GM23338 (cell line): Measurements from ENCODE around the gene KNOP1. TPM values are rescaled to one million over a fixed set of nuclear protein-coding genes. Genes with fewer than 3 reads are reported as not detected.

Source experiments
- ATAC-seq: fragments of 200-7000 bp; cut with Tn5 transposase; 3 replicates; pipeline ENCODE4 v1.9.1; 2020
- DNase-seq: peaks from one replicate; pipeline ENCODE4 v3.0.0-alpha.2; 2015; ENCODE audit warnings: low spot score
- H2AFZ ChIP-seq: fragments of 200-600 bp; sonication (generic); 2 replicates; pipeline ENCODE4 v1.8.0; 2016; ENCODE audit warnings: antibody characterized with exemption, mild to moderate bottlenecking, moderate library complexity
- H3F3A ChIP-seq: fragments of 200-600 bp; sonication (generic); replicated peaks from 2 replicates; pipeline ENCODE4 v1.8.0; 2017; ENCODE audit warnings: antibody characterized with exemption, mixed run types, low read depth
- H3K27ac ChIP-seq: fragments of 200-600 bp; sonication (generic); 2 replicates; pipeline ENCODE4 v1.6.1; 2016; ENCODE audit warnings: low read depth
- H3K27me3 ChIP-seq: fragments of 200-600 bp; sonication (generic); 2 replicates; pipeline ENCODE4 v1.8.0; 2016; ENCODE audit warnings: mild to moderate bottlenecking, mixed run types, moderate library complexity; ENCODE audit not compliant: insufficient read depth
- H3K36me3 ChIP-seq: fragments of 200-600 bp; sonication (generic); 2 replicates; pipeline ENCODE4 v1.8.0; 2016; ENCODE audit warnings: mild to moderate bottlenecking; ENCODE audit not compliant: insufficient read depth
- H3K4me1 ChIP-seq: fragments of 200-600 bp; sonication (generic); 2 replicates; pipeline ENCODE4 v1.8.0; 2016; ENCODE audit warnings: mild to moderate bottlenecking, moderate library complexity; ENCODE audit not compliant: insufficient read depth
- H3K4me2 ChIP-seq: fragments of 200-600 bp; sonication (generic); 2 replicates; pipeline ENCODE4 v1.7.1; 2017; ENCODE audit warnings: mixed run types
- H3K4me3 ChIP-seq: fragments of 200-600 bp; sonication (generic); 2 replicates; pipeline ENCODE4 v1.6.1; 2016; ENCODE audit warnings: mixed run types
- H3K79me2 ChIP-seq: fragments of 200-600 bp; sonication (generic); replicated peaks from 2 replicates; pipeline ENCODE4 v1.8.0; 2017; ENCODE audit warnings: mild to moderate bottlenecking; ENCODE audit not compliant: insufficient read depth
- H3K9me2 ChIP-seq: fragments of 200-600 bp; sonication (generic); 2 replicates; pipeline ENCODE4 v1.8.0; 2017; ENCODE audit not compliant: insufficient read depth
- H4K20me1 ChIP-seq: fragments of 200-600 bp; sonication (generic); replicated peaks from 2 replicates; pipeline ENCODE4 v1.8.0; 2017; ENCODE audit warnings: mild to moderate bottlenecking; ENCODE audit not compliant: insufficient read depth
- H3K27ac Mint-ChIP-seq: 2 replicates; pipeline ENCODE4 v1.8.0; 2020; ENCODE audit warnings: inconsistent platforms, mild to moderate bottlenecking, moderate library complexity, mixed read lengths
- H3K27me3 Mint-ChIP-seq: 3 replicates; pipeline ENCODE4 v1.8.0; 2022; ENCODE audit warnings: low read depth, mild to moderate bottlenecking, moderate library complexity, mixed read lengths, inconsistent platforms; ENCODE audit not compliant: insufficient read depth, poor library complexity
- H3K36me3 Mint-ChIP-seq: 3 replicates; pipeline ENCODE4 v1.8.0; 2021; ENCODE audit warnings: low read depth, mild to moderate bottlenecking, inconsistent platforms, moderate library complexity, mixed read lengths
- H3K4me1 Mint-ChIP-seq: 3 replicates; pipeline ENCODE4 v1.8.0; 2020; ENCODE audit warnings: mild to moderate bottlenecking, inconsistent platforms, mixed read lengths
- H3K4me3 Mint-ChIP-seq: 3 replicates; pipeline ENCODE4 v1.8.0; 2021; ENCODE audit warnings: moderate library complexity, mild to moderate bottlenecking, inconsistent platforms, mixed read lengths
- H3K9me3 Mint-ChIP-seq: 3 replicates; pipeline ENCODE4 v1.8.0; 2020; ENCODE audit warnings: moderate library complexity, mild to moderate bottlenecking, inconsistent platforms, mixed read lengths
- CREB1 ChIP-seq: fragments of 250-450 bp; sonication (Bioruptor Pico); IDR thresholded peaks from 2 replicates; pipeline ENCODE4 v1.5.0; 2020; ENCODE audit warnings: low read depth, mild to moderate bottlenecking, moderate library complexity
- CTCF ChIP-seq, 2 experiments: fragments of 200-600 bp in 1 of 2; sonication (generic) in 1 of 2; conservative IDR thresholded peaks; 2 replicates each; pipeline versions ENCODE4 v1.5.1 to v1.6.1; 2016 to 2017; ENCODE audit warnings: antibody characterized with exemption in 2 of 2, low read depth in 2 of 2, mild to moderate bottlenecking in 2 of 2, moderate library complexity in 1 of 2
- ETS1 ChIP-seq: IDR thresholded peaks from 2 replicates; pipeline ENCODE4 v1.6.1; 2016; ENCODE audit warnings: antibody characterized with exemption
- EZH2 ChIP-seq: fragments of 200-600 bp; sonication (generic); IDR thresholded peaks from one replicate; pipeline ENCODE4 v1.8.0; 2017; ENCODE audit warnings: antibody characterized with exemption, mild to moderate bottlenecking, low read depth; ENCODE audit not compliant: unreplicated experiment
- EZH2phosphoT487 ChIP-seq: fragments of 200-600 bp; sonication (generic); IDR thresholded peaks from one replicate; pipeline ENCODE4 v1.8.1; 2018; ENCODE audit warnings: antibody characterized with exemption; ENCODE audit not compliant: unreplicated experiment
- JUNB ChIP-seq: IDR thresholded peaks from one replicate; pipeline ENCODE4 v1.6.1; 2016; ENCODE audit warnings: antibody characterized with exemption; ENCODE audit not compliant: unreplicated experiment
- NANOG ChIP-seq: IDR thresholded peaks from 2 replicates; pipeline ENCODE4 v1.6.1; 2016; ENCODE audit warnings: antibody characterized with exemption, borderline replicate concordance
- POLR2AphosphoS5 ChIP-seq: IDR thresholded peaks from 2 replicates; pipeline ENCODE4 v1.6.1; 2016; ENCODE audit warnings: antibody characterized with exemption, low read depth
- REST ChIP-seq: IDR thresholded peaks from one replicate; pipeline ENCODE4 v1.6.1; 2018; ENCODE audit warnings: antibody characterized with exemption; ENCODE audit not compliant: unreplicated experiment
- STAT1 ChIP-seq: IDR thresholded peaks from one replicate; pipeline ENCODE4 v1.6.1; 2016; ENCODE audit warnings: antibody characterized with exemption; ENCODE audit not compliant: unreplicated experiment
- ZNF114 ChIP-seq: fragments of 250-450 bp; sonication (Bioruptor Pico); IDR thresholded peaks from 2 replicates; pipeline ENCODE4 v1.5.0; 2020; ENCODE audit warnings: mild to moderate bottlenecking, moderate library complexity
- ZNF331 ChIP-seq: fragments of 250-450 bp; sonication (Bioruptor Pico); IDR thresholded peaks from 2 replicates; pipeline ENCODE4 v1.5.0; 2020; ENCODE audit warnings: low read depth, mild to moderate bottlenecking, moderate library complexity
- ZNF462 ChIP-seq: fragments of 250-450 bp; sonication (Bioruptor Pico); IDR thresholded peaks from 2 replicates; pipeline ENCODE4 v1.5.0; 2020; ENCODE audit warnings: mild to moderate bottlenecking, moderate library complexity
- polyA plus RNA-seq: library from polyadenylated mRNA; unstranded; fragments of >200 nt; fragmentation: Nextera tagmentation; extraction: Ambion mirVana; gene quantifications from 2 replicates; pipeline ENCODE4 v1.2.1, GENCODE V29; 2016
- total RNA-seq: library from RNA; depleted of rRNA; stranded (reverse); fragments of >200 nt; shearing (Covaris generic); gene quantifications from 2 replicates; pipeline ENCODE4 v1.2.3, GENCODE V29; 2014

KNOP1 gene
- total and polyA plus RNA-seq, 2 experiments from 2014 or later, result 57.7 to 190 TPM

GRCh38 chr16:19712418-19713058 is 5.5 kb downstream of the KNOP1 start:
- Histone ChIP-seq H3F3A (peaks cover 9% of the 10 kb centered on the region; the same call in 1 of the 2 replicates), H2AFZ (no peak overlapping the region), H3K4me1 (peaks cover 53% of the 10 kb centered on the region), H3K79me2 (peaks cover 97% of the 10 kb centered on the region), H3K36me3 (peaks cover 25% of the 10 kb centered on the region), H4K20me1 (peaks cover 65% of the 10 kb centered on the region), H3K27ac (no peak overlapping the region), H3K9me2 (no peaks in the 10 kb centered on the region), H3K4me3 (no peak overlapping the region), H3K27me3 (no peaks in the 10 kb centered on the region), H3K4me2 (0 out of 2 replicates have a peak overlapping the region, but pooled peaks have one; percentile 20)
- peaks cover 93% of the 10 kb centered on the region for H3K36me3 Mint-ChIP-seq
- TF ChIP-seq ZNF331 (CRISPR knock-in tag), result no peak
- no peak for TF ChIP-seq ZNF114 (CRISPR knock-in tag)
- no peak for TF ChIP-seq NANOG
- no peak for TF ChIP-seq ETS1
- no peak for TF ChIP-seq REST
- no peak for TF ChIP-seq EZH2phosphoT487
- TF ChIP-seq POLR2AphosphoS5, result no peak
- TF ChIP-seq CTCF (conservative IDR thresholded peaks at IDR 0.05; ENCODE audit: low read depth in 2 of 2), result no peak
- no peak for TF ChIP-seq JUNB
- no peak for TF ChIP-seq STAT1
- TF ChIP-seq ZNF462 (CRISPR knock-in tag), result no peak
- TF ChIP-seq EZH2, result no peak
- TF ChIP-seq CREB1 (CRISPR knock-in tag), result no peak
- no peak for DNase-seq
- ATAC-seq, result no peak
- H3K4me3 Mint-ChIP-seq, result no peak overlapping the region
- H3K27ac Mint-ChIP-seq, result no peak overlapping the region
- no peaks in the 10 kb centered on the region for H3K9me3 Mint-ChIP-seq
- peaks cover 76% of the 10 kb centered on the region for H3K4me1 Mint-ChIP-seq
- peaks cover 28% of the 10 kb centered on the region for H3K27me3 Mint-ChIP-seq
